SK-N-SH treated with all-trans-retinoic acid at 6 μM for 48 hours (cell line): ENCODE results near the gene IFT27.

Source experiments
- TCF4 ChIP-seq: fragments of 250-450 bp; sonication (Bioruptor Pico); IDR thresholded peaks from 2 replicates; pipeline ENCODE4 v1.8.0; 2021; ENCODE audit warnings: mild to moderate bottlenecking, moderate library complexity, borderline replicate concordance
- TF ChIP-seq, protein P1 (sequence below): fragments of 250-450 bp; sonication (Bioruptor Pico); IDR thresholded peaks from 2 replicates; pipeline ENCODE4 v1.8.0; 2020; ENCODE audit warnings: mild to moderate bottlenecking, moderate library complexity, borderline replicate concordance
- TF ChIP-seq, protein P2 (sequence below): fragments of 250-450 bp; sonication (Bioruptor Pico); IDR thresholded peaks from 2 replicates; pipeline ENCODE4 v1.5.0; 2020; ENCODE audit warnings: mild to moderate bottlenecking, moderate library complexity

GRCh38 chr22:36783743-36784142, 7.8 kb upstream of the IFT27 start:
- no peak for TF ChIP-seq TCF4 (CRISPR knock-in tag)
- TF ChIP-seq, protein P1, sequence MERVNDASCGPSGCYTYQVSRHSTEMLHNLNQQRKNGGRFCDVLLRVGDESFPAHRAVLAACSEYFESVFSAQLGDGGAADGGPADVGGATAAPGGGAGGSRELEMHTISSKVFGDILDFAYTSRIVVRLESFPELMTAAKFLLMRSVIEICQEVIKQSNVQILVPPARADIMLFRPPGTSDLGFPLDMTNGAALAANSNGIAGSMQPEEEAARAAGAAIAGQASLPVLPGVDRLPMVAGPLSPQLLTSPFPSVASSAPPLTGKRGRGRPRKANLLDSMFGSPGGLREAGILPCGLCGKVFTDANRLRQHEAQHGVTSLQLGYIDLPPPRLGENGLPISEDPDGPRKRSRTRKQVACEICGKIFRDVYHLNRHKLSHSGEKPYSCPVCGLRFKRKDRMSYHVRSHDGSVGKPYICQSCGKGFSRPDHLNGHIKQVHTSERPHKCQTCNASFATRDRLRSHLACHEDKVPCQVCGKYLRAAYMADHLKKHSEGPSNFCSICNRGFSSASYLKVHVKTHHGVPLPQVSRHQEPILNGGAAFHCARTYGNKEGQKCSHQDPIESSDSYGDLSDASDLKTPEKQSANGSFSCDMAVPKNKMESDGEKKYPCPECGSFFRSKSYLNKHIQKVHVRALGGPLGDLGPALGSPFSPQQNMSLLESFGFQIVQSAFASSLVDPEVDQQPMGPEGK (CRISPR knock-in tag), result no peak
- TF ChIP-seq, protein P2, sequence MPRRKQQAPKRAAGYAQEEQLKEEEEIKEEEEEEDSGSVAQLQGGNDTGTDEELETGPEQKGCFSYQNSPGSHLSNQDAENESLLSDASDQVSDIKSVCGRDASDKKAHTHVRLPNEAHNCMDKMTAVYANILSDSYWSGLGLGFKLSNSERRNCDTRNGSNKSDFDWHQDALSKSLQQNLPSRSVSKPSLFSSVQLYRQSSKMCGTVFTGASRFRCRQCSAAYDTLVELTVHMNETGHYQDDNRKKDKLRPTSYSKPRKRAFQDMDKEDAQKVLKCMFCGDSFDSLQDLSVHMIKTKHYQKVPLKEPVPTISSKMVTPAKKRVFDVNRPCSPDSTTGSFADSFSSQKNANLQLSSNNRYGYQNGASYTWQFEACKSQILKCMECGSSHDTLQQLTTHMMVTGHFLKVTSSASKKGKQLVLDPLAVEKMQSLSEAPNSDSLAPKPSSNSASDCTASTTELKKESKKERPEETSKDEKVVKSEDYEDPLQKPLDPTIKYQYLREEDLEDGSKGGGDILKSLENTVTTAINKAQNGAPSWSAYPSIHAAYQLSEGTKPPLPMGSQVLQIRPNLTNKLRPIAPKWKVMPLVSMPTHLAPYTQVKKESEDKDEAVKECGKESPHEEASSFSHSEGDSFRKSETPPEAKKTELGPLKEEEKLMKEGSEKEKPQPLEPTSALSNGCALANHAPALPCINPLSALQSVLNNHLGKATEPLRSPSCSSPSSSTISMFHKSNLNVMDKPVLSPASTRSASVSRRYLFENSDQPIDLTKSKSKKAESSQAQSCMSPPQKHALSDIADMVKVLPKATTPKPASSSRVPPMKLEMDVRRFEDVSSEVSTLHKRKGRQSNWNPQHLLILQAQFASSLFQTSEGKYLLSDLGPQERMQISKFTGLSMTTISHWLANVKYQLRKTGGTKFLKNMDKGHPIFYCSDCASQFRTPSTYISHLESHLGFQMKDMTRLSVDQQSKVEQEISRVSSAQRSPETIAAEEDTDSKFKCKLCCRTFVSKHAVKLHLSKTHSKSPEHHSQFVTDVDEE, result no peak
